Activated CD4-positive, CD25-positive, alpha-beta regulatory T cell (primary cell): ENCODE measurements around the gene PUS3.

Experiments used
- DNase-seq, 4 experiments: peaks; one replicate each; lab custom pipeline; 2025; lab: John Stamatoyannopoulos, UW

Gene PUS3

GRCh38 chr11:125902927-125903710, at the start of gene PUS3:
Gene PUS3, minus strand, starts transcription at chr11:125903206. Its CDS starts 6,922 bp downstream, at chr11:125896284.
- peak; percentile 65 to 78 (median 74) for DNase-seq

- DNase-seq: no peak
Observed at GRCh38 chr11:125952559-125952958, 49.6 kb upstream of the PUS3 start.

- DNase-seq: no peak
Observed at GRCh38 chr11:125951731-125952130, 48.7 kb upstream of the PUS3 start.

GRCh38 chr11:125950696-125951651, 48.0 kb upstream of the PUS3 start:
- DNase-seq: no peak

GRCh38 chr11:125950178-125950490, 47.1 kb upstream of the PUS3 start:
- no peak for DNase-seq

- no peak for DNase-seq
Observed at GRCh38 chr11:125949271-125950177, 46.5 kb upstream of the PUS3 start.

- DNase-seq: no peak
Observed at GRCh38 chr11:125948278-125949051, 45.5 kb upstream of the PUS3 start.

- no peak for DNase-seq
Observed at GRCh38 chr11:125947419-125948277, 44.6 kb upstream of the PUS3 start.

GRCh38 chr11:125946712-125947418, 43.9 kb upstream of the PUS3 start:
- no peak for DNase-seq

GRCh38 chr11:125945797-125946520, 43.0 kb upstream of the PUS3 start, which contains the start of gene VSIG10L2:
Gene VSIG10L2, plus strand, starts transcription at chr11:125946044. Its CDS starts 12 bp downstream, at chr11:125946056.
- no peak for DNase-seq

GRCh38 chr11:125945011-125945796, 42.2 kb upstream of the PUS3 start:
- DNase-seq: no peak

GRCh38 chr11:125944350-125945010, 41.5 kb upstream of the PUS3 start:
- DNase-seq: no peak

GRCh38 chr11:125943661-125944349, 40.8 kb upstream of the PUS3 start:
- DNase-seq: no peak

- DNase-seq: no peak
Observed at GRCh38 chr11:125942771-125943428, 39.9 kb upstream of the PUS3 start.

- no peak for DNase-seq
Observed at GRCh38 chr11:125941619-125942611, 38.9 kb upstream of the PUS3 start.
